ENCODE measurements around the gene RFX4.

The RFX4 gene

GRCh38 chr12:106769546-106769945 is 186.7 kb downstream of the RFX4 start:
- WGBS (ENCODE audit: extremely low coverage, insufficient coverage, insufficient read length), result no CpG with 5 or more reads among the region's 6 CpGs
- H3K18ac ChIP-seq (ENCODE audit: low read length), result no peak overlapping the region
- peak in 1 of 2 donors; percentile 69 for DNase-seq

GRCh38 chr12:106771425-106771824 is 188.6 kb downstream of the RFX4 start:
- H3K79me1 ChIP-seq (ENCODE audit: low read length), result peaks cover 11% of the 10 kb centered on the region
- H3K27ac ChIP-seq (ENCODE audit: low read depth, low read length), result no peak overlapping the region
- no peak overlapping the region for H3K4me2 ChIP-seq (ENCODE audit: low read length)
- H4K91ac ChIP-seq (ENCODE audit: low read depth, low read length), result no peak overlapping the region
- no peak overlapping the region for H3K23ac ChIP-seq (ENCODE audit: low read length)
- no peak overlapping the region for H3K4me3 ChIP-seq (ENCODE audit: low read depth, low read length)
- H3K27me3 ChIP-seq (ENCODE audit: insufficient read depth, low read length), result no peaks in the 10 kb centered on the region
- H3K18ac ChIP-seq (ENCODE audit: low read length), result no peak overlapping the region
- H3K4ac ChIP-seq (ENCODE audit: low read depth, low read length), result no peak overlapping the region
- peaks cover 4% of the 10 kb centered on the region for H3K79me2 ChIP-seq (ENCODE audit: control insufficient read depth, insufficient read depth, low read length, poor library complexity)
- H4K12ac ChIP-seq (ENCODE audit: low read depth, low read length), result no peak overlapping the region
- no peaks in the 10 kb centered on the region for H3K36me3 ChIP-seq (ENCODE audit: control insufficient read depth in 1 of 2, insufficient read depth in 2 of 2, low read length in 2 of 2)
- no peak overlapping the region for H2BK5ac ChIP-seq (ENCODE audit: low read depth, low read length, poor library complexity)
- no peak overlapping the region for H3K14ac ChIP-seq (ENCODE audit: low read length)
- no peak for DNase-seq
- peaks cover 4 to 11% of the 10 kb centered on the region in 2 experiments for H3K4me1 ChIP-seq (ENCODE audit: control insufficient read depth in 1 of 2, insufficient read depth in 2 of 2, low read length in 2 of 2)
- H3K9ac ChIP-seq (ENCODE audit: low read length), result no peak overlapping the region
- H2BK12ac ChIP-seq (ENCODE audit: low read length), result no peak overlapping the region
- H2AK5ac ChIP-seq (ENCODE audit: low read length), result no peak overlapping the region
- H4K8ac ChIP-seq (ENCODE audit: low read depth, low read length), result no peak overlapping the region
- no peak overlapping the region for H2AFZ ChIP-seq (ENCODE audit: insufficient read depth, low read length, poor library complexity)
- H3K9me3 ChIP-seq (ENCODE audit: insufficient read depth, low read depth, low read length), result no peaks in the 10 kb centered on the region
- H2BK120ac ChIP-seq (ENCODE audit: insufficient read depth, low read length, poor library complexity), result no peak overlapping the region

More at GRCh38 chr12:106769546-106769945, 186.7 kb downstream of the RFX4 start:
- no peak overlapping the region for H2BK120ac ChIP-seq (ENCODE audit: insufficient read depth, low read length, poor library complexity)
- H3K27me3 ChIP-seq (ENCODE audit: insufficient read depth, low read length), result no peaks in the 10 kb centered on the region
- H3K27ac ChIP-seq (ENCODE audit: low read depth, low read length), result no peak overlapping the region
- H4K8ac ChIP-seq (ENCODE audit: low read depth, low read length), result no peak overlapping the region
- H3K79me2 ChIP-seq (ENCODE audit: control insufficient read depth, insufficient read depth, low read length, poor library complexity), result peaks cover 2% of the 10 kb centered on the region
- no peak overlapping the region for H2BK5ac ChIP-seq (ENCODE audit: low read depth, low read length, poor library complexity)
- H3K36me3 ChIP-seq (ENCODE audit: control insufficient read depth in 1 of 2, insufficient read depth in 2 of 2, low read length in 2 of 2), result no peaks in the 10 kb centered on the region
- no peak overlapping the region for H2AFZ ChIP-seq (ENCODE audit: insufficient read depth, low read length, poor library complexity)
- no peak overlapping the region for H2AK5ac ChIP-seq (ENCODE audit: low read length)
- H3K4me2 ChIP-seq (ENCODE audit: low read length), result no peak overlapping the region
- H4K91ac ChIP-seq (ENCODE audit: low read depth, low read length), result no peak overlapping the region
- peaks cover 7% of the 10 kb centered on the region for H3K79me1 ChIP-seq (ENCODE audit: low read length)
- no peak overlapping the region for H2BK12ac ChIP-seq (ENCODE audit: low read length)
- no peak overlapping the region for H3K4me3 ChIP-seq (ENCODE audit: low read depth, low read length)
- H3K9me3 ChIP-seq (ENCODE audit: insufficient read depth, low read depth, low read length), result no peaks in the 10 kb centered on the region
- H3K4me1 ChIP-seq (ENCODE audit: control insufficient read depth in 1 of 2, insufficient read depth in 2 of 2, low read length in 2 of 2), result peaks cover 4 to 7% of the 10 kb centered on the region in 2 experiments
- no peak overlapping the region for H3K23ac ChIP-seq (ENCODE audit: low read length)
- H3K14ac ChIP-seq (ENCODE audit: low read length), result no peak overlapping the region
- no peak overlapping the region for H3K4ac ChIP-seq (ENCODE audit: low read depth, low read length)
- no peak overlapping the region for H3K9ac ChIP-seq (ENCODE audit: low read length)
- no peak overlapping the region for H4K12ac ChIP-seq (ENCODE audit: low read depth, low read length)

GRCh38 chr12:106773286-106774004 is 190.6 kb downstream of the RFX4 start:
- peak overlapping the region; percentile 96 for H4K12ac ChIP-seq (ENCODE audit: low read depth, low read length)
- H2AFZ ChIP-seq (ENCODE audit: insufficient read depth, low read length, poor library complexity), result peak overlapping the region; percentile 95
- WGBS (ENCODE audit: extremely low coverage, insufficient coverage, insufficient read length), result no CpG with 5 or more reads among the region's 25 CpGs
- H4K8ac ChIP-seq (ENCODE audit: low read depth, low read length), result peak overlapping the region; percentile 96
- peaks cover 0 to 4% of the 10 kb centered on the region in 2 experiments for H3K4me1 ChIP-seq (ENCODE audit: control insufficient read depth in 1 of 2, insufficient read depth in 2 of 2, low read length in 2 of 2)
- H2BK12ac ChIP-seq (ENCODE audit: low read length), result no peak overlapping the region
- DNase-seq, result no peak
- peak overlapping the region; percentile 68 for H2BK120ac ChIP-seq (ENCODE audit: insufficient read depth, low read length, poor library complexity)
- peak overlapping the region; percentile 82 for H3K4me3 ChIP-seq (ENCODE audit: low read depth, low read length)
- no peak overlapping the region for H3K23ac ChIP-seq (ENCODE audit: low read length)
- no peaks in the 10 kb centered on the region for H3K27me3 ChIP-seq (ENCODE audit: insufficient read depth, low read length)
- peaks cover 0 to 3% of the 10 kb centered on the region in 2 experiments for H3K36me3 ChIP-seq (ENCODE audit: control insufficient read depth in 1 of 2, insufficient read depth in 2 of 2, low read length in 2 of 2)
- H3K79me2 ChIP-seq (ENCODE audit: control insufficient read depth, insufficient read depth, low read length, poor library complexity), result peaks cover 6% of the 10 kb centered on the region
- peak overlapping the region; percentile 30 for H4K91ac ChIP-seq (ENCODE audit: low read depth, low read length)
- no peak overlapping the region for H3K4ac ChIP-seq (ENCODE audit: low read depth, low read length)
- H3K27ac ChIP-seq (ENCODE audit: low read depth, low read length), result peak overlapping the region; percentile 61
- peaks cover 11% of the 10 kb centered on the region for H3K79me1 ChIP-seq (ENCODE audit: low read length)
- H3K9me3 ChIP-seq (ENCODE audit: insufficient read depth, low read depth, low read length), result no peaks in the 10 kb centered on the region
- peak overlapping the region; percentile 84 for H3K9ac ChIP-seq (ENCODE audit: low read length)
- H2AK5ac ChIP-seq (ENCODE audit: low read length), result peak overlapping the region; percentile 32
- peak overlapping the region; percentile 91 for H3K14ac ChIP-seq (ENCODE audit: low read length)
- peak overlapping the region; percentile 92 for H3K4me2 ChIP-seq (ENCODE audit: low read length)
- no peak overlapping the region for H3K18ac ChIP-seq (ENCODE audit: low read length)
- no peak overlapping the region for H2BK5ac ChIP-seq (ENCODE audit: low read depth, low read length, poor library complexity)

GRCh38 chr12:106774005-106774807 is 191.4 kb downstream of the RFX4 start, which contains the start of gene RIC8B:
Gene RIC8B, plus strand, starts transcription at chr12:106774682. Its CDS starts 64 bp downstream, at chr12:106774746.
- Histone ChIP-seq H3K4me2 (ENCODE audit: low read length) (peak within 1 kb of the TSS; percentile 98), H3K4me1 (ENCODE audit: control insufficient read depth in 1 of 2, insufficient read depth in 2 of 2, low read length in 2 of 2) (peaks cover 0 to 4% of the 10 kb centered on the region in 2 experiments), H3K9ac (ENCODE audit: low read length) (peak within 1 kb of the TSS; percentile 84), H3K4me3 (ENCODE audit: low read depth, low read length) (peak within 1 kb of the TSS; percentile 89), H2BK5ac (ENCODE audit: low read depth, low read length, poor library complexity) (peak within 1 kb of the TSS; percentile 88), H4K12ac (ENCODE audit: low read depth, low read length) (peak within 1 kb of the TSS; percentile 96), H4K91ac (ENCODE audit: low read depth, low read length) (peak within 1 kb of the TSS; percentile 94), H2BK12ac (ENCODE audit: low read length) (peak within 1 kb of the TSS; percentile 59), H3K79me2 (ENCODE audit: control insufficient read depth, insufficient read depth, low read length, poor library complexity) (peaks cover 6% of the 10 kb centered on the region), H3K36me3 (ENCODE audit: control insufficient read depth in 1 of 2, insufficient read depth in 2 of 2, low read length in 2 of 2) (peaks cover 0 to 3% of the 10 kb centered on the region in 2 experiments), H3K14ac (ENCODE audit: low read length) (peak within 1 kb of the TSS; percentile 91), H3K27me3 (ENCODE audit: insufficient read depth, low read length) (no peaks in the 10 kb centered on the region), H3K4ac (ENCODE audit: low read depth, low read length) (peak within 1 kb of the TSS; percentile 63), H2AK5ac (ENCODE audit: low read length) (no peak within 1 kb of the TSS), H2BK120ac (ENCODE audit: insufficient read depth, low read length, poor library complexity) (peak within 1 kb of the TSS; percentile 95), H2AFZ (ENCODE audit: insufficient read depth, low read length, poor library complexity) (peak within 1 kb of the TSS; percentile 95), H3K27ac (ENCODE audit: low read depth, low read length) (peak within 1 kb of the TSS; percentile 96), H3K79me1 (ENCODE audit: low read length) (peaks cover 11% of the 10 kb centered on the region), H3K23ac (ENCODE audit: low read length) (no peak within 1 kb of the TSS), H4K8ac (ENCODE audit: low read depth, low read length) (peak within 1 kb of the TSS; percentile 96), H3K18ac (ENCODE audit: low read length) (peak within 1 kb of the TSS; percentile 85), H3K9me3 (ENCODE audit: insufficient read depth, low read depth, low read length) (no peaks in the 10 kb centered on the region)
- DNase-seq, result peak; percentile 99
- WGBS (ENCODE audit: extremely low coverage, insufficient coverage, insufficient read length), result no CpG with 5 or more reads among the region's 66 CpGs

Data from trophoblast cell (in vitro differentiated cells and primary cell).